ENCODE measurements around the gene WBP2. TPM values are rescaled to one million over a fixed set of nuclear protein-coding genes. Genes with fewer than 3 reads are reported as not detected.

Gene WBP2
- total RNA-seq, 3 donors from 2014 or later = 44.9 to 63.2 (median 62.9) TPM

- Histone ChIP-seq H3K27me3 (no peaks in the 10 kb centered on the region), H3K4me1 (peaks cover 4 to 16% of the 10 kb centered on the region in 2 donors), H3K27ac (peak overlapping the region in 1 of 2 donors; percentile 36), H3K4me3 (no peak overlapping the region), H3K9me3 (no peaks in the 10 kb centered on the region), H3K36me3 (peaks cover 11% of the 10 kb centered on the region)
- no peak for DNase-seq (ENCODE audit: low spot score in 2 of 2)
- no peak for TF ChIP-seq POLR2AphosphoS5 (IDR thresholded peaks at IDR 0.05)
- TF ChIP-seq POLR2A (IDR thresholded peaks at IDR 0.05) = no peak
- TF ChIP-seq CTCF (IDR thresholded peaks at IDR 0.05) = no peak
- intact Hi-C loops (cut with DNase I; ENCODE audit: low total_unique reads) = no loop called here
Measured at GRCh38 chr17:75819116-75819515, 36.0 kb downstream of the WBP2 start.

GRCh38 chr17:75818326-75818885, 36.7 kb downstream of the WBP2 start:
- Histone ChIP-seq H3K27me3 (no peaks in the 10 kb centered on the region), H3K4me1 (peaks cover 4 to 14% of the 10 kb centered on the region in 2 donors), H3K4me3 (no peak overlapping the region), H3K36me3 (peaks cover 11% of the 10 kb centered on the region), H3K27ac (no peak overlapping the region), H3K9me3 (no peaks in the 10 kb centered on the region)
- no peak for DNase-seq (ENCODE audit: low spot score in 2 of 2)
- no peak for TF ChIP-seq POLR2A (IDR thresholded peaks at IDR 0.05)
- no peak for TF ChIP-seq CTCF (IDR thresholded peaks at IDR 0.05)
- no peak for TF ChIP-seq POLR2AphosphoS5 (IDR thresholded peaks at IDR 0.05)
- intact Hi-C loops (cut with DNase I; ENCODE audit: low total_unique reads) = no loop called here

GRCh38 chr17:75817571-75817970, 37.6 kb downstream of the WBP2 start:
- Histone ChIP-seq H3K27ac (no peak overlapping the region), H3K36me3 (peaks cover 12% of the 10 kb centered on the region), H3K27me3 (no peaks in the 10 kb centered on the region), H3K4me3 (no peak overlapping the region), H3K9me3 (no peaks in the 10 kb centered on the region), H3K4me1 (peaks cover 4 to 6% of the 10 kb centered on the region in 2 donors)
- DNase-seq (ENCODE audit: low spot score in 2 of 2) = no peak
- intact Hi-C loops (cut with DNase I; ENCODE audit: low total_unique reads) = no loop called here
- TF ChIP-seq POLR2A (IDR thresholded peaks at IDR 0.05) (no peak), POLR2AphosphoS5 (IDR thresholded peaks at IDR 0.05) (no peak), CTCF (IDR thresholded peaks at IDR 0.05) (no peak)

GRCh38 chr17:75816693-75817092, 38.4 kb downstream of the WBP2 start:
- Histone ChIP-seq H3K4me3 (no peak overlapping the region), H3K9me3 (no peaks in the 10 kb centered on the region), H3K36me3 (peaks cover 15% of the 10 kb centered on the region), H3K27me3 (no peaks in the 10 kb centered on the region), H3K4me1 (no peaks in the 10 kb centered on the region), H3K27ac (no peak overlapping the region)
- DNase-seq (ENCODE audit: low spot score in 2 of 2) = no peak
- no peak for TF ChIP-seq POLR2A (IDR thresholded peaks at IDR 0.05)
- no peak for TF ChIP-seq CTCF (IDR thresholded peaks at IDR 0.05)
- no peak for TF ChIP-seq POLR2AphosphoS5 (IDR thresholded peaks at IDR 0.05)
- intact Hi-C loops (cut with DNase I; ENCODE audit: low total_unique reads) = no loop called here

- no peaks in the 10 kb centered on the region for H3K4me1 ChIP-seq
- H3K4me3 ChIP-seq = no peak overlapping the region
- H3K27me3 ChIP-seq = no peaks in the 10 kb centered on the region
- H3K9me3 ChIP-seq = no peaks in the 10 kb centered on the region
- DNase-seq (ENCODE audit: low spot score in 2 of 2) = no peak
- intact Hi-C loops (cut with DNase I; ENCODE audit: low total_unique reads) = no loop called here
- H3K36me3 ChIP-seq = peaks cover 14% of the 10 kb centered on the region
- TF ChIP-seq CTCF (IDR thresholded peaks at IDR 0.05) (no peak), POLR2AphosphoS5 (IDR thresholded peaks at IDR 0.05) (no peak), POLR2A (IDR thresholded peaks at IDR 0.05) (no peak)
- H3K27ac ChIP-seq = no peak overlapping the region
Measured at GRCh38 chr17:75815399-75815798, 39.7 kb downstream of the WBP2 start.

Data from breast epithelium (tissue), 4 donors.